Brain microvascular endothelial cell (primary cell): Measurements from ENCODE around the gene SPACA7.

ENCODE experiments used
- DNase-seq: peaks from one replicate; pipeline ENCODE4 v3.0.0-alpha.2; 2020
- H3K27ac ChIP-seq: fragments of 250-450 bp; sonication (Bioruptor Pico); 2 replicates; pipeline ENCODE4 v1.5.1; 2020; ENCODE audit warnings: mild to moderate bottlenecking, moderate library complexity
- H3K27me3 ChIP-seq: fragments of 250-450 bp; sonication (Bioruptor Pico); replicated peaks from 2 replicates; pipeline ENCODE4 v1.5.1; 2020; ENCODE audit warnings: mild to moderate bottlenecking
- H3K36me3 ChIP-seq: fragments of 250-450 bp; sonication (Bioruptor Pico); replicated peaks from 2 replicates; pipeline ENCODE4 v1.5.1; 2020; ENCODE audit warnings: mild to moderate bottlenecking
- H3K4me3 ChIP-seq: 2 replicates; pipeline ENCODE4 v1.5.1; 2011; ENCODE audit warnings: low read depth, mild to moderate bottlenecking, control low read depth, low read length, moderate library complexity
- CTCF ChIP-seq: IDR thresholded peaks from 2 replicates; pipeline ENCODE4 v1.5.1; 2011; ENCODE audit warnings: low read depth, mild to moderate bottlenecking, moderate library complexity, low read length, control low read depth, inconsistent platforms; ENCODE audit errors: missing control alignments
- in situ Hi-C: cut with HindIII; loops from 2 replicates; pipeline ENCODE4 v1.10.0; 2017; ENCODE audit warnings: low sequenced_read_pairs, low pct_ligation_motif_present

Gene SPACA7

GRCh38 chr13:112441779-112442310 is 65.7 kb downstream of the SPACA7 start:
- no peak for TF ChIP-seq CTCF
- in situ Hi-C loops = no loop called here
- Histone ChIP-seq H3K27ac (no peak overlapping the region), H3K27me3 (no peaks in the 10 kb centered on the region), H3K4me3 (no peak overlapping the region), H3K36me3 (no peaks in the 10 kb centered on the region)
- DNase-seq = no peak

GRCh38 chr13:112442483-112443090 is 66.4 kb downstream of the SPACA7 start:
- in situ Hi-C loops = no loop called here
- H3K36me3 ChIP-seq = no peaks in the 10 kb centered on the region
- H3K27me3 ChIP-seq = no peaks in the 10 kb centered on the region
- no peak for TF ChIP-seq CTCF
- H3K27ac ChIP-seq = no peak overlapping the region
- DNase-seq = no peak
- no peak overlapping the region for H3K4me3 ChIP-seq

GRCh38 chr13:112443191-112443994 is 67.2 kb downstream of the SPACA7 start:
- in situ Hi-C loops = no loop called here
- H3K4me3 ChIP-seq = no peak overlapping the region
- no peaks in the 10 kb centered on the region for H3K36me3 ChIP-seq
- TF ChIP-seq CTCF = peak; percentile 59
- no peak for DNase-seq
- H3K27me3 ChIP-seq = no peaks in the 10 kb centered on the region
- H3K27ac ChIP-seq = no peak overlapping the region

- peak; percentile 91 for TF ChIP-seq CTCF
- Histone ChIP-seq H3K27ac (no peak overlapping the region), H3K4me3 (no peak overlapping the region), H3K36me3 (no peaks in the 10 kb centered on the region), H3K27me3 (no peaks in the 10 kb centered on the region)
- in situ Hi-C loops = no loop called here
- DNase-seq = peak; percentile 49
Measured at GRCh38 chr13:112443995-112444311, 67.8 kb downstream of the SPACA7 start.

- Histone ChIP-seq H3K4me3 (no peak overlapping the region), H3K27ac (no peak overlapping the region), H3K27me3 (no peaks in the 10 kb centered on the region), H3K36me3 (no peaks in the 10 kb centered on the region)
- no peak for DNase-seq
- in situ Hi-C loops = no loop called here
- TF ChIP-seq CTCF = no peak
Measured at GRCh38 chr13:112444416-112445399, 68.6 kb downstream of the SPACA7 start.
